Measurements from ENCODE around the gene DSTN.

DNA sequence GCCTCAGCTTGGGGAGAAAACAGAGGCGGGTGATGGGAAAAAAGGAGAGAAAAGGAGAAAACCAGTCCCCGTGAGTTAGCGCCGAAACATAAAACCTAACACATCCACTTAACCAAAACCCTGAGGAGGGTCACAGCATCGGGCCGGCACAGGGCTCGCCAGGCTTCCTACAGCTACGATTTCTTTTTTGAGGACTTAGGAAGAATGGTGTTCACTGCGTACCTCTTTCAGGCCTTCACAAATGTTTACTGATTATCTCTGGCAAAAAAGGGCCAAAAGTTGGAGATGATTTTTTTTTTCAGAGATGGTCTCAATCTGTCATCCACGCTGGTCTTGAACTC lies 48.8 kb downstream of the DSTN start:
- TF ChIP-seq, protein P1, sequence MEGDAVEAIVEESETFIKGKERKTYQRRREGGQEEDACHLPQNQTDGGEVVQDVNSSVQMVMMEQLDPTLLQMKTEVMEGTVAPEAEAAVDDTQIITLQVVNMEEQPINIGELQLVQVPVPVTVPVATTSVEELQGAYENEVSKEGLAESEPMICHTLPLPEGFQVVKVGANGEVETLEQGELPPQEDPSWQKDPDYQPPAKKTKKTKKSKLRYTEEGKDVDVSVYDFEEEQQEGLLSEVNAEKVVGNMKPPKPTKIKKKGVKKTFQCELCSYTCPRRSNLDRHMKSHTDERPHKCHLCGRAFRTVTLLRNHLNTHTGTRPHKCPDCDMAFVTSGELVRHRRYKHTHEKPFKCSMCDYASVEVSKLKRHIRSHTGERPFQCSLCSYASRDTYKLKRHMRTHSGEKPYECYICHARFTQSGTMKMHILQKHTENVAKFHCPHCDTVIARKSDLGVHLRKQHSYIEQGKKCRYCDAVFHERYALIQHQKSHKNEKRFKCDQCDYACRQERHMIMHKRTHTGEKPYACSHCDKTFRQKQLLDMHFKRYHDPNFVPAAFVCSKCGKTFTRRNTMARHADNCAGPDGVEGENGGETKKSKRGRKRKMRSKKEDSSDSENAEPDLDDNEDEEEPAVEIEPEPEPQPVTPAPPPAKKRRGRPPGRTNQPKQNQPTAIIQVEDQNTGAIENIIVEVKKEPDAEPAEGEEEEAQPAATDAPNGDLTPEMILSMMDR (IDR thresholded peaks at IDR 0.05) = no peak
- no peak for TF ChIP-seq POLR2A (IDR thresholded peaks at IDR 0.05)

Data from Peyer's patch (tissue), 4 donors.